HEK293 (cell line): ENCODE results near the gene ZNF32.

Experiments used
- CTCF ChIA-PET: fragments of 350-600 bp; formaldehyde crosslinking; extraction: SDS; loops from one replicate; lab custom pipeline; 2021; ENCODE audit warnings: antibody characterized with exemption; lab: Yijun Ruan, JAX
- POLR2A ChIA-PET: fragments of 300-600 bp; formaldehyde crosslinking; extraction: SDS; loops from one replicate; lab custom pipeline; 2020; ENCODE audit warnings: antibody characterized with exemption, inconsistent platforms; lab: Yijun Ruan, JAX
- H3K27ac ChIP-seq: fragments of 200-500 bp; sonication (Bioruptor generic); 2 replicates; pipeline ENCODE4 v1.5.1; 2014; ENCODE audit warnings: low read depth, low read length, control low read depth, inconsistent platforms; ENCODE audit errors: extremely low read depth
- H3K36me3 ChIP-seq, 2 experiments: fragments of 200-500 bp in 1 of 2; sonication (Bioruptor generic) in 1 of 2; 1 replicate in 1 of 2; 2 replicates in 1 of 2; pipeline ENCODE4 v1.5.1; 2014 to 2017; ENCODE audit warnings: inconsistent platforms in 2 of 2, low read length in 2 of 2; ENCODE audit not compliant: control insufficient read depth in 2 of 2, insufficient read depth in 1 of 2
- H3K4me1 ChIP-seq: fragments of 200-500 bp; sonication (Bioruptor generic); 2 replicates; pipeline ENCODE4 v1.5.1; 2014; ENCODE audit warnings: mild to moderate bottlenecking, low read length, inconsistent platforms; ENCODE audit not compliant: control insufficient read depth, insufficient read depth
- H3K4me3 ChIP-seq: 2 replicates; pipeline ENCODE4 v1.5.1; 2011; ENCODE audit warnings: low read depth, mild to moderate bottlenecking, control low read depth, low read length, moderate library complexity
- H3K9me3 ChIP-seq: fragments of 200-500 bp; sonication (Bioruptor generic); 2 replicates; pipeline ENCODE4 v1.5.1; 2014; ENCODE audit warnings: low read depth, low read length, inconsistent platforms; ENCODE audit not compliant: control insufficient read depth, insufficient read depth
- GLI4 ChIP-seq: fragments of 450-650 bp; formaldehyde crosslinking; IDR thresholded peaks from 2 replicates; pipeline ENCODE4 v1.5.1; 2016; ENCODE audit warnings: missing biosample characterization, missing genetic modification characterization
- KLF17 ChIP-seq: fragments of 450-650 bp; formaldehyde crosslinking; IDR thresholded peaks from 2 replicates; pipeline ENCODE4 v1.5.1; 2016; ENCODE audit warnings: missing biosample characterization, missing genetic modification characterization
- KLF7 ChIP-seq: fragments of 450-650 bp; formaldehyde crosslinking; IDR thresholded peaks from 2 replicates; pipeline ENCODE4 v1.5.1; 2016; ENCODE audit warnings: missing biosample characterization, missing genetic modification characterization, borderline replicate concordance
- MEIS1 ChIP-seq: sonication (generic); formaldehyde crosslinking; IDR thresholded peaks from 2 replicates; pipeline ENCODE4 v1.8.1; 2022; ENCODE audit warnings: missing genetic modification reagents, mild to moderate bottlenecking, borderline replicate concordance
- PRDM1 ChIP-seq: fragments of 450-650 bp; formaldehyde crosslinking; IDR thresholded peaks from 2 replicates; pipeline ENCODE4; 2016; ENCODE audit warnings: missing biosample characterization, missing genetic modification characterization
- SP2 ChIP-seq: fragments of 450-650 bp; formaldehyde crosslinking; IDR thresholded peaks from 2 replicates; pipeline ENCODE4 v1.5.1; 2016; ENCODE audit warnings: missing biosample characterization, missing genetic modification characterization
- ZBTB21 ChIP-seq: fragments of 450-650 bp; formaldehyde crosslinking; IDR thresholded peaks from 2 replicates; pipeline ENCODE4 v1.5.1; 2017; ENCODE audit warnings: missing biosample characterization, missing genetic modification characterization
- ZBTB48 ChIP-seq: fragments of 450-650 bp; formaldehyde crosslinking; IDR thresholded peaks from 2 replicates; pipeline ENCODE4 v1.5.1; 2016; ENCODE audit warnings: missing biosample characterization, missing genetic modification characterization
- ZNF155 ChIP-seq: fragments of 450-650 bp; formaldehyde crosslinking; IDR thresholded peaks from 2 replicates; pipeline ENCODE4 v1.5.1; 2016; ENCODE audit warnings: missing biosample characterization, missing genetic modification characterization
- ZNF16 ChIP-seq: fragments of 450-650 bp; formaldehyde crosslinking; IDR thresholded peaks from 2 replicates; pipeline ENCODE4 v1.5.1; 2016; ENCODE audit warnings: low read depth, missing biosample characterization, missing genetic modification characterization
- ZNF2 ChIP-seq: fragments of 450-650 bp; formaldehyde crosslinking; IDR thresholded peaks from 2 replicates; pipeline ENCODE4 v1.5.1; 2016; ENCODE audit warnings: missing biosample characterization, missing genetic modification characterization
- ZNF211 ChIP-seq: fragments of 450-650 bp; formaldehyde crosslinking; IDR thresholded peaks from 2 replicates; pipeline ENCODE4 v1.5.1; 2016; ENCODE audit warnings: low read depth, missing biosample characterization, missing genetic modification characterization
- ZNF391 ChIP-seq: fragments of 450-650 bp; formaldehyde crosslinking; IDR thresholded peaks from 2 replicates; pipeline ENCODE4 v1.5.1; 2016; ENCODE audit warnings: low read depth, missing biosample characterization, missing genetic modification characterization, borderline replicate concordance
- ZNF416 ChIP-seq: fragments of 450-650 bp; formaldehyde crosslinking; IDR thresholded peaks from 2 replicates; pipeline ENCODE4 v1.5.1; 2016; ENCODE audit warnings: missing biosample characterization, missing genetic modification characterization
- ZNF488 ChIP-seq: fragments of 450-650 bp; formaldehyde crosslinking; IDR thresholded peaks from 2 replicates; pipeline ENCODE4 v1.5.1; 2016; ENCODE audit warnings: missing biosample characterization, missing genetic modification characterization
- ZNF501 ChIP-seq: fragments of 450-650 bp; formaldehyde crosslinking; IDR thresholded peaks from 2 replicates; pipeline ENCODE4 v1.5.1; 2016; ENCODE audit warnings: missing biosample characterization, missing genetic modification characterization
- ZNF518A ChIP-seq: fragments of 450-650 bp; formaldehyde crosslinking; conservative IDR thresholded peaks from 2 replicates; pipeline ENCODE4 v1.5.1; 2016; ENCODE audit warnings: low read depth, missing biosample characterization, missing genetic modification characterization
- ZNF560 ChIP-seq: fragments of 450-650 bp; formaldehyde crosslinking; IDR thresholded peaks from 2 replicates; pipeline ENCODE4 v1.5.1; 2017; ENCODE audit warnings: missing biosample characterization, missing genetic modification characterization, borderline replicate concordance
- ZNF571 ChIP-seq: fragments of 450-650 bp; formaldehyde crosslinking; IDR thresholded peaks from 2 replicates; pipeline ENCODE4 v1.5.0; 2017; ENCODE audit warnings: missing biosample characterization, missing genetic modification characterization
- ZNF660 ChIP-seq: fragments of 450-650 bp; IDR thresholded peaks from 2 replicates; pipeline ENCODE4 v1.5.1; 2018; ENCODE audit warnings: missing biosample characterization, mild to moderate bottlenecking, missing genetic modification characterization
- ZNF704 ChIP-seq: fragments of 450-650 bp; formaldehyde crosslinking; IDR thresholded peaks from 2 replicates; pipeline ENCODE4 v1.5.1; 2016; ENCODE audit warnings: missing biosample characterization, missing genetic modification characterization
- ZNF707 ChIP-seq: fragments of 450-650 bp; formaldehyde crosslinking; IDR thresholded peaks from 2 replicates; pipeline ENCODE4 v1.5.1; 2016; ENCODE audit warnings: missing biosample characterization, missing genetic modification characterization
- ZNF747 ChIP-seq: fragments of 450-650 bp; formaldehyde crosslinking; IDR thresholded peaks from 2 replicates; pipeline ENCODE4 v1.5.1; 2016; ENCODE audit warnings: missing biosample characterization, missing genetic modification characterization
- ZSCAN30 ChIP-seq: fragments of 450-650 bp; IDR thresholded peaks from 2 replicates; pipeline ENCODE4 v1.5.1; 2018; ENCODE audit warnings: missing biosample characterization, mild to moderate bottlenecking, missing genetic modification characterization, moderate library complexity
- ZSCAN5A ChIP-seq: fragments of 450-650 bp; formaldehyde crosslinking; IDR thresholded peaks from 2 replicates; pipeline ENCODE4 v1.5.1; 2016; ENCODE audit warnings: missing biosample characterization, missing genetic modification characterization

The ZNF32 gene

GRCh38 chr10:43627942-43628341 lies 20.7 kb downstream of the ZNF32 start (continued):
- TF ChIP-seq ZNF518A (tag by site-specific recombination) = no peak
- no peak for TF ChIP-seq ZNF16 (tag by site-specific recombination)
- no peak for TF ChIP-seq MEIS1

- H3K4me1 ChIP-seq = no peaks in the 10 kb centered on the region
- no peak overlapping the region for H3K4me3 ChIP-seq
- H3K27ac ChIP-seq = no peak overlapping the region
- no peak for TF ChIP-seq ZNF211 (tag by site-specific recombination)
- TF ChIP-seq PRDM1 (tag by site-specific recombination) = peak; percentile 67; the same call in 1 of the 2 replicates
- no peak for TF ChIP-seq ZNF155 (tag by site-specific recombination)
- no peak for TF ChIP-seq ZNF571 (tag by site-specific recombination)
- TF ChIP-seq GLI4 (tag by site-specific recombination) = no peak
- TF ChIP-seq ZNF747 = no peak
- no peak for TF ChIP-seq ZNF501
- no peak for TF ChIP-seq KLF17
- TF ChIP-seq ZNF2 (tag by site-specific recombination) = no peak
- CTCF ChIA-PET = no interaction called here
- H3K9me3 ChIP-seq = no peaks in the 10 kb centered on the region
- POLR2A ChIA-PET = no interaction called here
- H3K36me3 ChIP-seq = no peaks in the 10 kb centered on the region
These were observed 25.3 kb downstream of the ZNF32 start for GRCh38 chr10:43623351-43623750.

GRCh38 chr10:43622038-43622437 lies 26.6 kb downstream of the ZNF32 start:
- Histone ChIP-seq H3K4me3 (no peak overlapping the region), H3K27ac (no peak overlapping the region), H3K36me3 (peaks cover 0 to under 1% of the 10 kb centered on the region in 2 experiments; a peak in 1 of 3 replicates), H3K4me1 (no peaks in the 10 kb centered on the region), H3K9me3 (no peaks in the 10 kb centered on the region)
- TF ChIP-seq ZBTB21 (tag by site-specific recombination) (no peak), ZNF488 (tag by site-specific recombination) (no peak), ZNF560 (tag by site-specific recombination) (no peak), ZNF391 (tag by site-specific recombination) (no peak), ZNF660 (no peak), ZSCAN30 (no peak), ZSCAN5A (tag by site-specific recombination) (no peak), ZNF416 (tag by site-specific recombination) (no peak), ZNF707 (no peak), ZBTB48 (no peak), ZNF704 (tag by site-specific recombination) (no peak), KLF7 (no peak), SP2 (tag by site-specific recombination) (no peak)
- CTCF ChIA-PET = no interaction called here
- POLR2A ChIA-PET = no interaction called here
